ENCODE measurements around the gene CEP72. TPM values are rescaled to one million over a fixed set of nuclear protein-coding genes. Genes with fewer than 3 reads are reported as not detected.
A peak's percentile ranks its signal among the peaks of the same experiment; 100 is the strongest.

The CEP72 gene
- total RNA-seq, 1 experiment from 2014 or later, result 5.7 TPM

- H3K27me3 ChIP-seq (replicated peaks), result no peaks in the 10 kb centered on the region
- no peak overlapping the region for H3K27ac ChIP-seq
- DNase-seq (ENCODE audit: low read depth in 1 of 2, low spot score in 2 of 2), result peak in 1 of 2 experiments; percentile 26
- no peaks in the 10 kb centered on the region for H3K9me3 ChIP-seq (replicated peaks)
- peaks cover 47% of the 10 kb centered on the region for H3K36me3 ChIP-seq
- no peaks in the 10 kb centered on the region for H3K4me1 ChIP-seq (replicated peaks)
- H3K4me3 ChIP-seq, result no peak overlapping the region
These were observed 31.7 kb downstream of the CEP72 start for GRCh38 chr5:643811-644271.

GRCh38 chr5:644509-644908 is 32.4 kb downstream of the CEP72 start:
- Histone ChIP-seq H3K4me3 (no peak overlapping the region), H3K9me3 (replicated peaks) (no peaks in the 10 kb centered on the region), H3K4me1 (replicated peaks) (no peaks in the 10 kb centered on the region), H3K36me3 (peaks cover 41% of the 10 kb centered on the region), H3K27me3 (replicated peaks) (no peaks in the 10 kb centered on the region), H3K27ac (no peak overlapping the region)
- no peak for DNase-seq (ENCODE audit: low read depth in 1 of 2, low spot score in 2 of 2)

GRCh38 chr5:644971-645370 is 32.8 kb downstream of the CEP72 start:
- DNase-seq (ENCODE audit: low read depth in 1 of 2, low spot score in 2 of 2), result no peak
- H3K27me3 ChIP-seq (replicated peaks), result no peaks in the 10 kb centered on the region
- H3K36me3 ChIP-seq, result peaks cover 38% of the 10 kb centered on the region
- H3K4me1 ChIP-seq (replicated peaks), result no peaks in the 10 kb centered on the region
- H3K4me3 ChIP-seq, result no peak overlapping the region
- H3K27ac ChIP-seq, result no peak overlapping the region
- H3K9me3 ChIP-seq (replicated peaks), result no peaks in the 10 kb centered on the region

GRCh38 chr5:645421-645820 is 33.3 kb downstream of the CEP72 start:
- Histone ChIP-seq H3K4me1 (replicated peaks) (no peaks in the 10 kb centered on the region), H3K9me3 (replicated peaks) (no peaks in the 10 kb centered on the region), H3K27ac (no peak overlapping the region), H3K4me3 (no peak overlapping the region), H3K27me3 (replicated peaks) (no peaks in the 10 kb centered on the region), H3K36me3 (peaks cover 33% of the 10 kb centered on the region)
- peak in 1 of 2 experiments; percentile 37 for DNase-seq (ENCODE audit: low read depth in 1 of 2, low spot score in 2 of 2)

GRCh38 chr5:646396-647201 is 34.5 kb downstream of the CEP72 start:
- no peaks in the 10 kb centered on the region for H3K27me3 ChIP-seq (replicated peaks)
- no peaks in the 10 kb centered on the region for H3K4me1 ChIP-seq (replicated peaks)
- no peaks in the 10 kb centered on the region for H3K9me3 ChIP-seq (replicated peaks)
- DNase-seq (ENCODE audit: low read depth in 1 of 2, low spot score in 2 of 2), result peak in 1 of 2 experiments; percentile 34
- H3K36me3 ChIP-seq, result peaks cover 23% of the 10 kb centered on the region
- H3K27ac ChIP-seq, result no peak overlapping the region
- H3K4me3 ChIP-seq, result no peak overlapping the region

- DNase-seq (ENCODE audit: low read depth in 1 of 2, low spot score in 2 of 2), result no peak
These were observed 35.2 kb downstream of the CEP72 start for GRCh38 chr5:647311-647710.

GRCh38 chr5:647727-648126 is 35.6 kb downstream of the CEP72 start:
- Histone ChIP-seq H3K4me3 (no peak overlapping the region), H3K4me1 (replicated peaks) (no peaks in the 10 kb centered on the region), H3K27me3 (replicated peaks) (no peaks in the 10 kb centered on the region), H3K27ac (no peak overlapping the region), H3K9me3 (replicated peaks) (no peaks in the 10 kb centered on the region), H3K36me3 (peaks cover 19% of the 10 kb centered on the region)
- no peak for DNase-seq (ENCODE audit: low read depth in 1 of 2, low spot score in 2 of 2)

More at GRCh38 chr5:647311-647710, 35.2 kb downstream of the CEP72 start:
- Histone ChIP-seq H3K4me3 (no peak overlapping the region), H3K27ac (no peak overlapping the region), H3K27me3 (replicated peaks) (no peaks in the 10 kb centered on the region), H3K4me1 (replicated peaks) (no peaks in the 10 kb centered on the region), H3K36me3 (peaks cover 23% of the 10 kb centered on the region), H3K9me3 (replicated peaks) (no peaks in the 10 kb centered on the region)

- Histone ChIP-seq H3K4me3 (no peak overlapping the region), H3K9me3 (replicated peaks) (no peaks in the 10 kb centered on the region), H3K27ac (no peak overlapping the region), H3K27me3 (replicated peaks) (no peaks in the 10 kb centered on the region), H3K36me3 (peaks cover 13% of the 10 kb centered on the region; the same call in 1 of the 2 replicates), H3K4me1 (replicated peaks) (no peaks in the 10 kb centered on the region)
- DNase-seq (ENCODE audit: low read depth in 1 of 2, low spot score in 2 of 2), result no peak
These were observed 39.3 kb downstream of the CEP72 start for GRCh38 chr5:651296-652022.

GRCh38 chr5:652023-652515 is 39.9 kb downstream of the CEP72 start:
- no peaks in the 10 kb centered on the region for H3K4me1 ChIP-seq (replicated peaks)
- no peaks in the 10 kb centered on the region for H3K27me3 ChIP-seq (replicated peaks)
- H3K9me3 ChIP-seq (replicated peaks), result no peaks in the 10 kb centered on the region
- DNase-seq (ENCODE audit: low read depth in 1 of 2, low spot score in 2 of 2), result no peak
- H3K4me3 ChIP-seq, result no peak overlapping the region
- peaks cover 9% of the 10 kb centered on the region; the same call in 1 of the 2 replicates for H3K36me3 ChIP-seq
- no peak overlapping the region for H3K27ac ChIP-seq

GRCh38 chr5:652773-653350 is 40.7 kb downstream of the CEP72 start:
- H3K4me1 ChIP-seq (replicated peaks), result peaks cover 1% of the 10 kb centered on the region
- DNase-seq (ENCODE audit: low read depth in 1 of 2, low spot score in 2 of 2), result no peak
- H3K9me3 ChIP-seq (replicated peaks), result no peaks in the 10 kb centered on the region
- no peak overlapping the region for H3K27ac ChIP-seq
- H3K4me3 ChIP-seq, result no peak overlapping the region
- no peaks in the 10 kb centered on the region for H3K27me3 ChIP-seq (replicated peaks)
- peaks cover 2% of the 10 kb centered on the region for H3K36me3 ChIP-seq

GRCh38 chr5:654071-654778 is 42.1 kb downstream of the CEP72 start:
- H3K27me3 ChIP-seq (replicated peaks), result no peaks in the 10 kb centered on the region
- H3K4me3 ChIP-seq, result no peak overlapping the region
- peaks cover 6% of the 10 kb centered on the region for H3K4me1 ChIP-seq (replicated peaks)
- no peak for DNase-seq (ENCODE audit: low read depth in 1 of 2, low spot score in 2 of 2)
- H3K36me3 ChIP-seq, result peaks cover 9% of the 10 kb centered on the region
- H3K9me3 ChIP-seq (replicated peaks), result no peaks in the 10 kb centered on the region
- H3K27ac ChIP-seq, result no peak overlapping the region

- no peak for DNase-seq (ENCODE audit: low read depth in 1 of 2, low spot score in 2 of 2)
- H3K27ac ChIP-seq, result no peak overlapping the region
These were observed 43.3 kb downstream of the CEP72 start for GRCh38 chr5:655406-655805.

GRCh38 chr5:657570-657969 is 45.4 kb downstream of the CEP72 start:
- peak; percentile 57 to 77 for DNase-seq (ENCODE audit: low read depth in 1 of 2, low spot score in 2 of 2)
- H3K9me3 ChIP-seq (replicated peaks), result no peaks in the 10 kb centered on the region
- peak overlapping the region; percentile 57 for H3K27ac ChIP-seq

More at GRCh38 chr5:655406-655805, 43.3 kb downstream of the CEP72 start:
- Histone ChIP-seq H3K9me3 (replicated peaks) (no peaks in the 10 kb centered on the region), H3K36me3 (peaks cover 11% of the 10 kb centered on the region), H3K4me1 (replicated peaks) (peaks cover 6% of the 10 kb centered on the region), H3K4me3 (no peak overlapping the region), H3K27me3 (replicated peaks) (no peaks in the 10 kb centered on the region)

More at GRCh38 chr5:657570-657969, 45.4 kb downstream of the CEP72 start:
- no peaks in the 10 kb centered on the region for H3K27me3 ChIP-seq (replicated peaks)
- no peak overlapping the region for H3K4me3 ChIP-seq
- H3K4me1 ChIP-seq (replicated peaks), result peaks cover 6% of the 10 kb centered on the region
- peaks cover 14% of the 10 kb centered on the region for H3K36me3 ChIP-seq
